Measurements from ENCODE around the gene MN1. TPM values are rescaled to one million over a fixed set of nuclear protein-coding genes. Genes with fewer than 3 reads are reported as not detected.

MN1 gene
- total and polyA plus RNA-seq, 2 donors (not counting 1 experiment from before 2014, with no cell fraction given) = 2.8 to 7.4 TPM

- TF ChIP-seq CTCF (conservative IDR thresholded peaks at IDR 0.05 in 1 of 2, IDR thresholded peaks at IDR 0.05 in 1 of 2; ENCODE audit: low read depth in 1 of 2, low read length in 2 of 2) (no peak), EZH2 (IDR thresholded peaks at IDR 0.05; ENCODE audit: low read length, missing control alignments) (no peak)
- Histone ChIP-seq H3K27ac (ENCODE audit: insufficient read depth, low read length) (no peak overlapping the region), H3K9ac (ENCODE audit: insufficient read depth, low read length) (no peak overlapping the region), H4K20me1 (ENCODE audit: control insufficient read depth, extremely low read depth, insufficient read depth, low read length) (no peaks in the 10 kb centered on the region), H3K4me2 (ENCODE audit: extremely low read depth, insufficient read depth, low read length) (no peak overlapping the region), H2AFZ (ENCODE audit: low read length) (no peak overlapping the region), H3K79me2 (ENCODE audit: control insufficient read depth, insufficient read depth, low read length) (no peaks in the 10 kb centered on the region), H3K36me3 (ENCODE audit: control insufficient read depth, insufficient read depth, low read length) (no peaks in the 10 kb centered on the region), H3K9me3 (ENCODE audit: control insufficient read depth, insufficient read depth, low read depth, low read length) (no peaks in the 10 kb centered on the region), H3K27me3 (ENCODE audit: control insufficient read depth, insufficient read depth, low read length) (peaks cover 7% of the 10 kb centered on the region), H3K4me1 (ENCODE audit: control insufficient read depth, extremely low read depth, insufficient read depth, low read length) (no peaks in the 10 kb centered on the region), H3K4me3 (replicated peaks in 1 of 4; ENCODE audit: control extremely low read depth in 1 of 4, insufficient read depth in 1 of 4, low read depth in 3 of 4, low read length in 4 of 4) (no peak overlapping the region)
- no peak for DNase-seq (ENCODE audit: low read depth in 2 of 2)
Measured at GRCh38 chr22:27755521-27756211, 45.9 kb downstream of the MN1 start.

- H3K27me3 ChIP-seq (ENCODE audit: control insufficient read depth, insufficient read depth, low read length) = peaks cover 8% of the 10 kb centered on the region
- no peaks in the 10 kb centered on the region for H3K9me3 ChIP-seq (ENCODE audit: control insufficient read depth, insufficient read depth, low read depth, low read length)
- H3K4me1 ChIP-seq (ENCODE audit: control insufficient read depth, extremely low read depth, insufficient read depth, low read length) = no peaks in the 10 kb centered on the region
- H3K79me2 ChIP-seq (ENCODE audit: control insufficient read depth, insufficient read depth, low read length) = no peaks in the 10 kb centered on the region
- H2AFZ ChIP-seq (ENCODE audit: low read length) = no peak overlapping the region
- H3K4me2 ChIP-seq (ENCODE audit: extremely low read depth, insufficient read depth, low read length) = no peak overlapping the region
- H3K9ac ChIP-seq (ENCODE audit: insufficient read depth, low read length) = no peak overlapping the region
- no peak overlapping the region for H3K27ac ChIP-seq (ENCODE audit: insufficient read depth, low read length)
- DNase-seq (ENCODE audit: low read depth in 2 of 2) = no peak
- no peak overlapping the region for H3K4me3 ChIP-seq (replicated peaks in 1 of 4; ENCODE audit: control extremely low read depth in 1 of 4, insufficient read depth in 1 of 4, low read depth in 3 of 4, low read length in 4 of 4)
- no peaks in the 10 kb centered on the region for H3K36me3 ChIP-seq (ENCODE audit: control insufficient read depth, insufficient read depth, low read length)
- H4K20me1 ChIP-seq (ENCODE audit: control insufficient read depth, extremely low read depth, insufficient read depth, low read length) = no peaks in the 10 kb centered on the region
- TF ChIP-seq EZH2 (IDR thresholded peaks at IDR 0.05; ENCODE audit: low read length, missing control alignments) (no peak), CTCF (conservative IDR thresholded peaks at IDR 0.05 in 1 of 2, IDR thresholded peaks at IDR 0.05 in 1 of 2; ENCODE audit: low read depth in 1 of 2, low read length in 2 of 2) (no peak)
Measured at GRCh38 chr22:27754888-27755480, 46.6 kb downstream of the MN1 start.

- H3K4me2 ChIP-seq (ENCODE audit: extremely low read depth, insufficient read depth, low read length) = no peak overlapping the region
- DNase-seq (ENCODE audit: low read depth in 2 of 2) = peak in 1 of 2 donors; percentile 70
Measured at GRCh38 chr22:27754247-27754887, 47.2 kb downstream of the MN1 start.

More at GRCh38 chr22:27754247-27754887, 47.2 kb downstream of the MN1 start:
- Histone ChIP-seq H3K79me2 (ENCODE audit: control insufficient read depth, insufficient read depth, low read length) (no peaks in the 10 kb centered on the region), H3K4me1 (ENCODE audit: control insufficient read depth, extremely low read depth, insufficient read depth, low read length) (no peaks in the 10 kb centered on the region), H3K36me3 (ENCODE audit: control insufficient read depth, insufficient read depth, low read length) (no peaks in the 10 kb centered on the region), H3K27ac (ENCODE audit: insufficient read depth, low read length) (no peak overlapping the region), H4K20me1 (ENCODE audit: control insufficient read depth, extremely low read depth, insufficient read depth, low read length) (no peaks in the 10 kb centered on the region), H3K4me3 (replicated peaks in 1 of 4; ENCODE audit: control extremely low read depth in 1 of 4, insufficient read depth in 1 of 4, low read depth in 3 of 4, low read length in 4 of 4) (no peak overlapping the region), H2AFZ (ENCODE audit: low read length) (no peak overlapping the region), H3K9ac (ENCODE audit: insufficient read depth, low read length) (no peak overlapping the region), H3K9me3 (ENCODE audit: control insufficient read depth, insufficient read depth, low read depth, low read length) (no peaks in the 10 kb centered on the region), H3K27me3 (ENCODE audit: control insufficient read depth, insufficient read depth, low read length) (peaks cover 11% of the 10 kb centered on the region)
- TF ChIP-seq CTCF (conservative IDR thresholded peaks at IDR 0.05 in 1 of 2, IDR thresholded peaks at IDR 0.05 in 1 of 2; ENCODE audit: low read depth in 1 of 2, low read length in 2 of 2) (no peak), EZH2 (IDR thresholded peaks at IDR 0.05; ENCODE audit: low read length, missing control alignments) (no peak)
